Measurements from ENCODE around the gene TCP11L1.
"Not testable (repeated sequence)": the region's sequence is repeated elsewhere in the genome, so short reads cannot be mapped to it uniquely, and the experiment has no call there.

DNA sequence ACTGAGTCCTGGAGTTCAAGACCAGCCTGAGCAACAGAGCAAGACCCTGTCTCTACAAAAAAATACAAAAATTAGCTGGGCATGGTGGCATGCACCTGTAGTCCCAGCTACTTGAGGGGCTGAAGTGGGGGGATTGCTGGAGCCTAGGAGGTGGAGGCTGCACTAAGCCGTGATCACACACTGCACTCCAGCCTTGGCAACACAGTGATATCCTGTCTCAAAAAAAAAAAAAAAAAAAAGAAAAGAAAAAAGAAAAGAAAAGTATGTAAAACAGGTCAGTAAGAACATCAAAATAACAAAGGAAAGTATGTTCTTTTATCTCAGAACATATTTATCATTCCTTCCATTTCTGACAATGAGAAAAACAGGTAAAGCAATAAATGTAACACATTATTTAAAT lies 83.3 kb downstream of the TCP11L1 start:
- TF ChIP-seq POLR2A (IDR thresholded peaks at IDR 0.05) = not testable (repeated sequence)
- TF ChIP-seq, protein P1, sequence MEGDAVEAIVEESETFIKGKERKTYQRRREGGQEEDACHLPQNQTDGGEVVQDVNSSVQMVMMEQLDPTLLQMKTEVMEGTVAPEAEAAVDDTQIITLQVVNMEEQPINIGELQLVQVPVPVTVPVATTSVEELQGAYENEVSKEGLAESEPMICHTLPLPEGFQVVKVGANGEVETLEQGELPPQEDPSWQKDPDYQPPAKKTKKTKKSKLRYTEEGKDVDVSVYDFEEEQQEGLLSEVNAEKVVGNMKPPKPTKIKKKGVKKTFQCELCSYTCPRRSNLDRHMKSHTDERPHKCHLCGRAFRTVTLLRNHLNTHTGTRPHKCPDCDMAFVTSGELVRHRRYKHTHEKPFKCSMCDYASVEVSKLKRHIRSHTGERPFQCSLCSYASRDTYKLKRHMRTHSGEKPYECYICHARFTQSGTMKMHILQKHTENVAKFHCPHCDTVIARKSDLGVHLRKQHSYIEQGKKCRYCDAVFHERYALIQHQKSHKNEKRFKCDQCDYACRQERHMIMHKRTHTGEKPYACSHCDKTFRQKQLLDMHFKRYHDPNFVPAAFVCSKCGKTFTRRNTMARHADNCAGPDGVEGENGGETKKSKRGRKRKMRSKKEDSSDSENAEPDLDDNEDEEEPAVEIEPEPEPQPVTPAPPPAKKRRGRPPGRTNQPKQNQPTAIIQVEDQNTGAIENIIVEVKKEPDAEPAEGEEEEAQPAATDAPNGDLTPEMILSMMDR (IDR thresholded peaks at IDR 0.05) = not testable (repeated sequence)

Data from tibial nerve (tissue), 3 donors.